Measurements from ENCODE around the gene ANXA4.
"Not testable (repeated sequence)": the region's sequence is repeated elsewhere in the genome, so short reads cannot be mapped to it uniquely, and the experiment has no call there.

ANXA4 gene

DNA sequence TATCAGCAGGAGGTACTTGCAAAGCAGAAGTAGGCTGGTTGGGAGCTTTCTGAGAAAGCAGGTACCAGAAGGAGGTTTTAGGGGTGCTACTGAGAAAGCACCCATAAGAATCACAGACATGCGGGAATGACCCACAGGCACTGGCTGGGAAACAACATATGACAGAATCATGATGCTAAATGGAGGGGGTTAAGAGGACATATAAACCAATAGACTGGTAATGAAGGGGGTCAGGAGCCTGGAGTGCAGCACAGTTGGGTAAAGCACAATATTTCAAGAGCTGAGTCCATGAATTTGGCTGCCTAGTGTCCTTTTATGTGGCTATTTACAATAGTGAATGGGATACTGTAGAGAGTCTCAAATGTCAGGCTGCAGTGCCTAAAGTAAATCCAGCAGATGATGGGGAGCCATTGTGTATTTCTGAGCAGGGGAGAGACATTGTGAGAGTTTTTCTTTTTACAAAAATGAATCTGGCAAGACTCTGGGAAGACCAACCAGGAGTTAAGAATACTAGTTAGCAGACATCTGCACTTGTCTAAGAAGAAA, 59.9 kb downstream of the ANXA4 start:
- DNase-seq (ENCODE audit: low read depth) = no peak
- TF ChIP-seq, protein P1, sequence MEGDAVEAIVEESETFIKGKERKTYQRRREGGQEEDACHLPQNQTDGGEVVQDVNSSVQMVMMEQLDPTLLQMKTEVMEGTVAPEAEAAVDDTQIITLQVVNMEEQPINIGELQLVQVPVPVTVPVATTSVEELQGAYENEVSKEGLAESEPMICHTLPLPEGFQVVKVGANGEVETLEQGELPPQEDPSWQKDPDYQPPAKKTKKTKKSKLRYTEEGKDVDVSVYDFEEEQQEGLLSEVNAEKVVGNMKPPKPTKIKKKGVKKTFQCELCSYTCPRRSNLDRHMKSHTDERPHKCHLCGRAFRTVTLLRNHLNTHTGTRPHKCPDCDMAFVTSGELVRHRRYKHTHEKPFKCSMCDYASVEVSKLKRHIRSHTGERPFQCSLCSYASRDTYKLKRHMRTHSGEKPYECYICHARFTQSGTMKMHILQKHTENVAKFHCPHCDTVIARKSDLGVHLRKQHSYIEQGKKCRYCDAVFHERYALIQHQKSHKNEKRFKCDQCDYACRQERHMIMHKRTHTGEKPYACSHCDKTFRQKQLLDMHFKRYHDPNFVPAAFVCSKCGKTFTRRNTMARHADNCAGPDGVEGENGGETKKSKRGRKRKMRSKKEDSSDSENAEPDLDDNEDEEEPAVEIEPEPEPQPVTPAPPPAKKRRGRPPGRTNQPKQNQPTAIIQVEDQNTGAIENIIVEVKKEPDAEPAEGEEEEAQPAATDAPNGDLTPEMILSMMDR (IDR thresholded peaks at IDR 0.05; ENCODE audit: control insufficient read depth, extremely low read depth, insufficient read depth) = no peak
- H3K4me3 ChIP-seq (ENCODE audit: low read depth, low read length) = no peak overlapping the region

DNA sequence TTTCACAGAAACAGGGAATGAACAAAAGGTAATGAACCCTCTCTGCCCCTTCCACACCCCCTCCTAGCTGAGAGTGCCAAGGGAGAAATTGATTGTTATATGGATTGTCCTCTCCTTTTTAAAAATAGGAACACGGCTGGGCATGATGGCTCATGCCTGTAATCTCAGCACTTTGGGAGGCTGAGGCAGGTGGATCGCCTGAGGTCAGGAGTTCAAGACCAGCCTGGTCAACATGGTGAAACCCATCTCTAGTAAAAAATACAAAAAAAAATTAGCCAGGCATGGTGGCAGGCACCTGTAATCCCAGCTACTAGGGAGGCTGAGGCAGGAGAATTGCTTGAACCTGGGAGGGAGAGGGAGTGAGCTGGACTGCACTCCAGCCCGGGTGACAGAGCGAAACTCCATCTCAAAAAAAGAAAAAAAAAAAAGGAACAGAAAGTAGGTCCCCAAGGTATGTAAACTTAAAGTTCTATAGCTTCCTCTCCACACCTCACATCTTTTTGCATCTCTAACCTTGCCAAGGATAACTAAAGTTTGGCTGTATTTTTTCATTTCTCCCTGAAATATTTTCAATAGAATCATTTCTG, 60.9 kb downstream of the ANXA4 start:
- not testable (repeated sequence) for H3K4me3 ChIP-seq (ENCODE audit: low read depth, low read length); DNase-seq (ENCODE audit: low read depth)

GRCh38 chr2:69804416-69804815, 62.5 kb downstream of the ANXA4 start:
- TF ChIP-seq, protein P1 (IDR thresholded peaks at IDR 0.05; ENCODE audit: control insufficient read depth, extremely low read depth, insufficient read depth) = no peak
- H3K4me3 ChIP-seq (ENCODE audit: low read depth, low read length) = no peak overlapping the region
- DNase-seq (ENCODE audit: low read depth) = no peak

DNA sequence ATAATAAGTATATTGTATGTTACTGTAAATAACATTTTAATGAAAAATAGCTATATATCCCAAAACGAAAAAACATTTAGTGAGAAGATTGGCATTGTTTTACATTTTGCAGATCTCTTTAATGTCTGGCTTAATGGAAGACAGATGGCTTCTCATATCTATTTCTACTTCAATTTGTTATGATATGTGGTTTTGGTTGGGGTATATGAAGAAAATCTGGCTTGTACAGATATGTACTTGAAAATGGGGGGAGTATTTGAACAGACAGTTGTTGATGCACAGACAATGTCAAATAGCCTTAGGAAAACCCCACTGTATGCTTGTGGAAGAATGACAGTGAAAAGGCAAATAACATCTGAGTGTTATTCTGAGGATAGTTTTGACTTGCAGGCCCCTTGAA, 64.0 kb downstream of the ANXA4 start:
- DNase-seq (ENCODE audit: low read depth) = no peak
- no peak overlapping the region for H3K4me3 ChIP-seq (ENCODE audit: low read depth, low read length)
- TF ChIP-seq, protein P1 (IDR thresholded peaks at IDR 0.05; ENCODE audit: control insufficient read depth, extremely low read depth, insufficient read depth) = no peak

GRCh38 chr2:69807821-69808540, 66.0 kb downstream of the ANXA4 start:
- H3K4me3 ChIP-seq (ENCODE audit: low read depth, low read length) = no peak overlapping the region
- no peak for DNase-seq (ENCODE audit: low read depth)
- TF ChIP-seq, protein P1 (IDR thresholded peaks at IDR 0.05; ENCODE audit: control insufficient read depth, extremely low read depth, insufficient read depth) = no peak

DNA sequence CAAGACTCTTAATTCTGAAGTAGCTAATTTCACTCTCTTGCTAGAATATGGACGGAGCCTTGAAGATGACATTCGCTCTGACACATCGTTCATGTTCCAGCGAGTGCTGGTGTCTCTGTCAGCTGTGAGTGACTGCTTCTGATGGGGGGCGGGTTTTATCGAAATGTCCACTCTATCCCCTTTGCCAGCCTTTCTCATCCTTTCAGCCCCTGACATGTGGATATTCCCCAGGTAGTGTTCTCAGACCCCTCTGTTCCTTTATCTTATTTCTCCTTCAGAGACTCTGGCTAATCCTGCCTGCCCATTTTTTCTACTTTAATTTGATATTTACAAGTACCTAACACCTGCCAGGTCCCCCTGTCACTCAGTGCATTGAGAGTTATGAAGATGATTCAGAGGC, 68.6 kb downstream of the ANXA4 start:
- TF ChIP-seq, protein P1 (IDR thresholded peaks at IDR 0.05; ENCODE audit: control insufficient read depth, extremely low read depth, insufficient read depth) = no peak
- no peak overlapping the region for H3K4me3 ChIP-seq (ENCODE audit: low read depth, low read length)
- DNase-seq (ENCODE audit: low read depth) = no peak

DNA sequence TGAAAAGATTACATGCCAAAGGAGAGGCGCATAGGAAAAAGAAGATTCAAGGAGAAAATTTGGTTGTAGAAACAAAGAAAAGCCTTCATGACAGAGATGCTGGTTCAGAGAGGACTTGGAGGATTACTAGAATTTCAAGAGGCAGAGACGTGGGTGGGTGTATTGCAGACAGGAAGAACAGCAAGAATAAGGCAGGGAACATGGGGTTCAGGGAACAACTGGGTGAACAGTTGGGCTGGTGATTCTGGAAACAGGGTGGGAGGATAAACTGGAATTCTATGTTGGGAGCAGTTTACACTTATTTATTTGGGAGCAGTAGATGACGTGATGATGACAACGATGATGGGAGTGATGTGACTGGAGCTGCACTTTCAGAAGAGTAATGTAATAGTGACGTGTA, 69.1 kb downstream of the ANXA4 start:
- DNase-seq (ENCODE audit: low read depth) = no peak
- no peak overlapping the region for H3K4me3 ChIP-seq (ENCODE audit: low read depth, low read length)
- TF ChIP-seq, protein P1 (IDR thresholded peaks at IDR 0.05; ENCODE audit: control insufficient read depth, extremely low read depth, insufficient read depth) = no peak
